Astrocyte (in vitro differentiated cells and primary cell): ENCODE results near the gene CCDC141. TPM values are rescaled to one million over a fixed set of nuclear protein-coding genes. Genes with fewer than 3 reads are reported as not detected.

Experiments
- DNase-seq: peaks from one replicate; pipeline ENCODE4 v3.0.0-alpha.2; 2010; ENCODE audit warnings: low read depth
- FAIRE-seq: peaks from 2 replicates; lab custom pipeline; 2011; peaks lifted over from hg19 to GRCh38; lab: Jason Lieb, UNC
- H2AFZ ChIP-seq: 2 replicates; pipeline ENCODE4 v1.6.0; 2012; ENCODE audit warnings: low read depth, low read length, inconsistent platforms
- H3K27ac ChIP-seq: 2 replicates; pipeline ENCODE4 v1.5.1; 2011; ENCODE audit warnings: low read depth, low read length, inconsistent platforms
- H3K27me3 ChIP-seq: 2 replicates; pipeline ENCODE4 v1.6.0; 2011; ENCODE audit warnings: low read length, inconsistent platforms; ENCODE audit not compliant: insufficient read depth
- H3K36me3 ChIP-seq: 2 replicates; pipeline ENCODE4 v1.5.1; 2011; ENCODE audit warnings: low read length, inconsistent platforms; ENCODE audit not compliant: insufficient read depth
- H3K4me1 ChIP-seq: 2 replicates; pipeline ENCODE4 v1.5.1; 2011; ENCODE audit warnings: low read length, inconsistent platforms; ENCODE audit not compliant: insufficient read depth
- H3K4me2 ChIP-seq: 2 replicates; pipeline ENCODE4 v1.6.0; 2012; ENCODE audit warnings: low read length, inconsistent platforms
- H3K4me3 ChIP-seq: 2 replicates; pipeline ENCODE4 v1.5.1; 2011; ENCODE audit warnings: low read depth, mild to moderate bottlenecking, low read length, inconsistent platforms; ENCODE audit not compliant: insufficient read depth
- H3K79me2 ChIP-seq: 2 replicates; pipeline ENCODE4 v1.6.0; 2012; ENCODE audit warnings: mild to moderate bottlenecking, low read length, inconsistent platforms; ENCODE audit not compliant: insufficient read depth
- H3K9ac ChIP-seq: 2 replicates; pipeline ENCODE4 v1.6.0; 2012; ENCODE audit warnings: mild to moderate bottlenecking, low read length, inconsistent platforms
- H3K9me3 ChIP-seq: 2 replicates; pipeline ENCODE4 v1.5.1; 2012; ENCODE audit warnings: low read depth, mild to moderate bottlenecking, low read length, inconsistent platforms; ENCODE audit not compliant: insufficient read depth
- H4K20me1 ChIP-seq: 2 replicates; pipeline ENCODE4 v1.6.0; 2012; ENCODE audit warnings: low read length, inconsistent platforms; ENCODE audit not compliant: insufficient read depth
- H3K27ac Mint-ChIP-seq: one replicate; pipeline ENCODE4 v1.8.0; 2021; ENCODE audit warnings: mild to moderate bottlenecking, mixed read lengths; ENCODE audit not compliant: unreplicated experiment
- H3K27me3 Mint-ChIP-seq: one replicate; pipeline ENCODE4 v1.8.0; 2021; ENCODE audit warnings: low read depth, mixed read lengths; ENCODE audit not compliant: unreplicated experiment
- H3K36me3 Mint-ChIP-seq: one replicate; pipeline ENCODE4 v1.8.0; 2021; ENCODE audit warnings: low read depth, mixed read lengths; ENCODE audit not compliant: unreplicated experiment
- H3K4me1 Mint-ChIP-seq: one replicate; pipeline ENCODE4 v1.8.0; 2021; ENCODE audit warnings: low read depth, mixed read lengths; ENCODE audit not compliant: unreplicated experiment
- H3K4me3 Mint-ChIP-seq: one replicate; pipeline ENCODE4 v1.8.0; 2021; ENCODE audit warnings: mild to moderate bottlenecking, moderate library complexity, mixed read lengths; ENCODE audit not compliant: unreplicated experiment
- H3K9me3 Mint-ChIP-seq: one replicate; pipeline ENCODE4 v1.8.0; 2021; ENCODE audit warnings: mild to moderate bottlenecking, mixed read lengths; ENCODE audit not compliant: unreplicated experiment
- CTCF ChIP-seq: IDR thresholded peaks from 2 replicates; pipeline ENCODE4 v1.5.1; 2011; ENCODE audit warnings: low read depth, mild to moderate bottlenecking, inconsistent platforms, low read length, moderate library complexity; ENCODE audit not compliant: insufficient read depth
- EZH2 ChIP-seq: IDR thresholded peaks from 2 replicates; pipeline ENCODE4 v1.6.1; 2012; ENCODE audit warnings: mild to moderate bottlenecking, low read length, inconsistent platforms; ENCODE audit not compliant: insufficient read depth
- total RNA-seq: library from RNA; stranded (reverse); gene quantifications from 2 replicates; pipeline ENCODE4 v1.2.1, GENCODE V29; 2021

CCDC141 gene
- total RNA-seq, 1 donor from 2014 or later = 0.18 TPM

GRCh38 chr2:178914259-178914849 is 135.6 kb downstream of the CCDC141 start:
- TF ChIP-seq CTCF (peak; percentile 94), EZH2 (no peak)
- DNase-seq = peak; percentile 66
- peak; percentile 97 for FAIRE-seq
- Mint-ChIP-seq H3K27me3 (no peaks in the 10 kb centered on the region), H3K4me3 (no peak overlapping the region), H3K9me3 (no peaks in the 10 kb centered on the region), H3K27ac (no peak overlapping the region), H3K4me1 (peaks cover 3% of the 10 kb centered on the region), H3K36me3 (no peaks in the 10 kb centered on the region)
- Histone ChIP-seq H3K9me3 (no peaks in the 10 kb centered on the region), H3K4me3 (no peak overlapping the region), H3K79me2 (no peaks in the 10 kb centered on the region), H2AFZ (no peak overlapping the region), H3K27me3 (no peaks in the 10 kb centered on the region), H3K36me3 (no peaks in the 10 kb centered on the region), H3K4me2 (no peak overlapping the region), H3K9ac (no peak overlapping the region), H3K27ac (no peak overlapping the region), H4K20me1 (no peaks in the 10 kb centered on the region), H3K4me1 (no peaks in the 10 kb centered on the region)

- H3K27ac Mint-ChIP-seq = no peak overlapping the region
- no peak overlapping the region for H2AFZ ChIP-seq
- H3K9ac ChIP-seq = no peak overlapping the region
- no peaks in the 10 kb centered on the region for H3K9me3 Mint-ChIP-seq
- no peaks in the 10 kb centered on the region for H3K36me3 Mint-ChIP-seq
- TF ChIP-seq EZH2 (no peak), CTCF (no peak)
- no peaks in the 10 kb centered on the region for H4K20me1 ChIP-seq
- no peaks in the 10 kb centered on the region for H3K36me3 ChIP-seq
- H3K27me3 ChIP-seq = no peaks in the 10 kb centered on the region
- no peaks in the 10 kb centered on the region for H3K4me1 ChIP-seq
- no peak overlapping the region for H3K27ac ChIP-seq
- no peak overlapping the region for H3K4me3 Mint-ChIP-seq
- H3K4me3 ChIP-seq = no peak overlapping the region
- no peak overlapping the region for H3K4me2 ChIP-seq
- DNase-seq (no peak), FAIRE-seq (no peak)
- H3K4me1 Mint-ChIP-seq = peaks cover 3% of the 10 kb centered on the region
- H3K27me3 Mint-ChIP-seq = no peaks in the 10 kb centered on the region
- H3K9me3 ChIP-seq = no peaks in the 10 kb centered on the region
- H3K79me2 ChIP-seq = no peaks in the 10 kb centered on the region
These were observed 136.9 kb downstream of the CCDC141 start for GRCh38 chr2:178913049-178913441.

- TF ChIP-seq EZH2 = no peak
- H3K27me3 ChIP-seq = no peaks in the 10 kb centered on the region
- no peaks in the 10 kb centered on the region for H3K4me1 ChIP-seq
- Mint-ChIP-seq H3K36me3 (no peaks in the 10 kb centered on the region), H3K4me3 (no peak overlapping the region), H3K27me3 (no peaks in the 10 kb centered on the region), H3K4me1 (peaks cover 3% of the 10 kb centered on the region), H3K27ac (no peak overlapping the region), H3K9me3 (no peaks in the 10 kb centered on the region)
- H3K36me3 ChIP-seq = no peaks in the 10 kb centered on the region
- H3K4me2 ChIP-seq = no peak overlapping the region
- H3K4me3 ChIP-seq = no peak overlapping the region
- DNase-seq = peak; percentile 13
- FAIRE-seq = no peak
- H3K27ac ChIP-seq = no peak overlapping the region
- H3K9me3 ChIP-seq = no peaks in the 10 kb centered on the region
- no peaks in the 10 kb centered on the region for H3K79me2 ChIP-seq
- no peak overlapping the region for H2AFZ ChIP-seq
- H4K20me1 ChIP-seq = no peaks in the 10 kb centered on the region
- H3K9ac ChIP-seq = no peak overlapping the region
These were observed 137.4 kb downstream of the CCDC141 start for GRCh38 chr2:178912416-178913048.
